Stimulated activated CD4-positive, alpha-beta T cell treated with anti-CD3 and anti-CD28 coated beads, Interleukin-4, amount 100 ng/mL, for 1 hour (primary cell): ENCODE measurements around the gene NPAS3.
"Not testable (repeated sequence)": the region's sequence is repeated elsewhere in the genome, so short reads cannot be mapped to it uniquely, and the experiment has no call there.

Source experiments
- DNase-seq: peaks from one replicate; pipeline ENCODE4 v3.0.0-alpha.2; 2020

Gene NPAS3

GRCh38 chr14:33088274-33088673, 149.6 kb downstream of the NPAS3 start:
- not testable (repeated sequence) for DNase-seq

GRCh38 chr14:33098016-33098415, 159.3 kb downstream of the NPAS3 start:
- DNase-seq: no peak

GRCh38 chr14:33103489-33103888, 164.8 kb downstream of the NPAS3 start:
- no peak for DNase-seq

GRCh38 chr14:33103966-33104365, 165.3 kb downstream of the NPAS3 start:
- no peak for DNase-seq

GRCh38 chr14:33110737-33111443, 172.2 kb downstream of the NPAS3 start:
- DNase-seq: no peak

GRCh38 chr14:33114331-33114730, 175.7 kb downstream of the NPAS3 start:
- no peak for DNase-seq

GRCh38 chr14:33118668-33119067, 180.0 kb downstream of the NPAS3 start:
- no peak for DNase-seq

- DNase-seq: no peak
These were observed 181.7 kb downstream of the NPAS3 start for GRCh38 chr14:33120341-33120740.

GRCh38 chr14:33120966-33121365, 182.3 kb downstream of the NPAS3 start:
- no peak for DNase-seq

- no peak for DNase-seq
These were observed 184.6 kb downstream of the NPAS3 start for GRCh38 chr14:33123281-33123680.

- no peak for DNase-seq
These were observed 187.8 kb downstream of the NPAS3 start for GRCh38 chr14:33126433-33126832.

GRCh38 chr14:33127531-33127930, 188.9 kb downstream of the NPAS3 start:
- DNase-seq: no peak

GRCh38 chr14:33131801-33132200, 193.1 kb downstream of the NPAS3 start:
- DNase-seq: no peak

- DNase-seq: no peak
These were observed 195.5 kb downstream of the NPAS3 start for GRCh38 chr14:33134162-33134561.

- no peak for DNase-seq
These were observed 196.3 kb downstream of the NPAS3 start for GRCh38 chr14:33134975-33135374.

GRCh38 chr14:33150666-33151428, 212.2 kb downstream of the NPAS3 start:
- DNase-seq: no peak

- no peak for DNase-seq
These were observed 224.4 kb downstream of the NPAS3 start for GRCh38 chr14:33163109-33163508.

GRCh38 chr14:33163600-33163999, 224.9 kb downstream of the NPAS3 start:
- no peak for DNase-seq

GRCh38 chr14:33165144-33165925, 226.7 kb downstream of the NPAS3 start:
- DNase-seq: no peak

GRCh38 chr14:33165926-33166289, 227.2 kb downstream of the NPAS3 start:
- no peak for DNase-seq

GRCh38 chr14:33175951-33176350, 237.3 kb downstream of the NPAS3 start:
- no peak for DNase-seq

- no peak for DNase-seq
These were observed 245.9 kb downstream of the NPAS3 start for GRCh38 chr14:33184587-33184986.

GRCh38 chr14:33186656-33187055, 248.0 kb downstream of the NPAS3 start:
- DNase-seq: no peak

- no peak for DNase-seq
These were observed 250.2 kb downstream of the NPAS3 start for GRCh38 chr14:33188880-33189279.
